WTC11 (cell line): ENCODE measurements around the gene IGFL4.

Experiments
- CTCF ChIP-seq: fragments of 200-600 bp; IDR thresholded peaks from 2 replicates; pipeline ENCODE4 v1.8.0; 2022; ENCODE audit warnings: antibody characterized with exemption
- HMGA2 ChIP-seq: fragments of 250-450 bp; sonication (Bioruptor Pico); IDR thresholded peaks from 2 replicates; pipeline ENCODE4 v1.4.0; 2021; ENCODE audit warnings: mild to moderate bottlenecking, moderate library complexity
- IRF2 ChIP-seq: sonication (generic); formaldehyde crosslinking; IDR thresholded peaks from 2 replicates; pipeline ENCODE4 v1.8.0; 2022; ENCODE audit warnings: low read depth, missing genetic modification reagents, borderline replicate concordance
- NFYB ChIP-seq: sonication (generic); formaldehyde crosslinking; conservative IDR thresholded peaks from 2 replicates; pipeline ENCODE4 v1.8.0; 2022; ENCODE audit warnings: low read depth, missing genetic modification reagents
- PRRX2 ChIP-seq: fragments of 250-450 bp; sonication (Bioruptor Pico); IDR thresholded peaks from 2 replicates; pipeline ENCODE4 v1.8.0; 2021; ENCODE audit warnings: mild to moderate bottlenecking
- TEAD1 ChIP-seq: sonication (generic); formaldehyde crosslinking; IDR thresholded peaks from 2 replicates; pipeline ENCODE4 v1.8.0; 2022; ENCODE audit warnings: mild to moderate bottlenecking, missing genetic modification reagents
- ZNF232 ChIP-seq: sonication (generic); formaldehyde crosslinking; IDR thresholded peaks from 2 replicates; pipeline ENCODE4 v1.8.0; 2022; ENCODE audit warnings: mild to moderate bottlenecking, missing genetic modification reagents

GRCh38 chr19:45999653-46000121, 41.1 kb downstream of the IGFL4 start:
- TF ChIP-seq HMGA2 (CRISPR knock-in tag) (no peak), IRF2 (no peak), CTCF (no peak), TEAD1 (CRISPR knock-in tag) (no peak), NFYB (CRISPR knock-in tag) (no peak), ZNF232 (CRISPR knock-in tag) (no peak), PRRX2 (CRISPR knock-in tag) (no peak)
